ENCODE measurements around the gene NAXE.
"Not testable (repeated sequence)": the region's sequence is repeated elsewhere in the genome, so short reads cannot be mapped to it uniquely, and the experiment has no call there.

NAXE gene

GRCh38 chr1:156566436-156566835 is 25.1 kb upstream of the NAXE start:
- no peak for DNase-seq (ENCODE audit: extremely low read depth in 1 of 2, low read depth in 1 of 2)

GRCh38 chr1:156571261-156571852 is 20.2 kb upstream of the NAXE start:
- no peak for DNase-seq (ENCODE audit: extremely low read depth in 1 of 2, low read depth in 1 of 2)

GRCh38 chr1:156571919-156572662 is 19.5 kb upstream of the NAXE start, which contains the start of gene IQGAP3:
Gene IQGAP3 (minus strand): TSS chr1:156572565. CDS start chr1:156572529, 36 bp downstream.
- peak; percentile 27 to 49 for DNase-seq (ENCODE audit: extremely low read depth in 1 of 2, low read depth in 1 of 2)

GRCh38 chr1:156572663-156573018 is 18.9 kb upstream of the NAXE start:
- no peak for DNase-seq (ENCODE audit: extremely low read depth in 1 of 2, low read depth in 1 of 2)

- DNase-seq (ENCODE audit: extremely low read depth in 1 of 2, low read depth in 1 of 2), result no peak
These were observed 17.4 kb upstream of the NAXE start for GRCh38 chr1:156574039-156574633.

GRCh38 chr1:156577550-156577949 is 14.0 kb upstream of the NAXE start:
- no peak for DNase-seq (ENCODE audit: extremely low read depth in 1 of 2, low read depth in 1 of 2)

- DNase-seq (ENCODE audit: extremely low read depth in 1 of 2, low read depth in 1 of 2), result no peak
These were observed 13.5 kb upstream of the NAXE start for GRCh38 chr1:156578055-156578454.

GRCh38 chr1:156579472-156579871 is 12.1 kb upstream of the NAXE start, which contains the start of gene TTC24:
Gene TTC24 (plus strand): TSS chr1:156579723. CDS start chr1:156581365, 1,642 bp downstream.
- DNase-seq (ENCODE audit: extremely low read depth in 1 of 2, low read depth in 1 of 2), result no peak

- DNase-seq (ENCODE audit: extremely low read depth in 1 of 2, low read depth in 1 of 2), result no peak
These were observed 9.8 kb upstream of the NAXE start for GRCh38 chr1:156581661-156582387.

- DNase-seq (ENCODE audit: extremely low read depth in 1 of 2, low read depth in 1 of 2), result no peak
These were observed 9.1 kb upstream of the NAXE start for GRCh38 chr1:156582388-156583017.

GRCh38 chr1:156583821-156584622 is 7.6 kb upstream of the NAXE start:
- peak; percentile 53 to 60 for DNase-seq (ENCODE audit: extremely low read depth in 1 of 2, low read depth in 1 of 2)

GRCh38 chr1:156584813-156585212 is 6.8 kb upstream of the NAXE start:
- DNase-seq (ENCODE audit: extremely low read depth in 1 of 2, low read depth in 1 of 2), result no peak

GRCh38 chr1:156586323-156586722 is 5.3 kb upstream of the NAXE start:
- no peak for DNase-seq (ENCODE audit: extremely low read depth in 1 of 2, low read depth in 1 of 2)

- DNase-seq (ENCODE audit: extremely low read depth in 1 of 2, low read depth in 1 of 2), result no peak
These were observed 4.6 kb upstream of the NAXE start for GRCh38 chr1:156586892-156587477.

GRCh38 chr1:156587927-156588326 is 3.6 kb upstream of the NAXE start:
- not testable (repeated sequence) for DNase-seq (ENCODE audit: extremely low read depth in 1 of 2, low read depth in 1 of 2)

- DNase-seq (ENCODE audit: extremely low read depth in 1 of 2, low read depth in 1 of 2), result no peak
These were observed 2.0 kb upstream of the NAXE start for GRCh38 chr1:156589546-156589945.

- no peak for DNase-seq (ENCODE audit: extremely low read depth in 1 of 2, low read depth in 1 of 2)
These were observed 1.0 kb upstream of the NAXE start for GRCh38 chr1:156590326-156591180.

GRCh38 chr1:156591181-156591431 is 470 bp upstream of the NAXE start:
- DNase-seq (ENCODE audit: extremely low read depth in 1 of 2, low read depth in 1 of 2), result no peak
